HAP-1 (cell line): ENCODE data around the gene KCNJ10.

Source experiments
- DNase-seq, 2 experiments: peaks; one replicate each; pipeline ENCODE4 v3.0.0-alpha.2; 2016 to 2020; ENCODE audit warnings: low spot score in 2 of 2
- H3K27me3 ChIP-seq: fragments of 250-450 bp; sonication (Bioruptor Pico); 2 replicates; pipeline ENCODE4 v1.5.1; 2020; ENCODE audit warnings: low read depth, mild to moderate bottlenecking, moderate library complexity
- H3K36me3 ChIP-seq: fragments of 250-450 bp; sonication (Bioruptor Pico); replicated peaks from 2 replicates; pipeline ENCODE4 v1.5.1; 2020; ENCODE audit warnings: mild to moderate bottlenecking
- H3K4me1 ChIP-seq: fragments of 250-450 bp; sonication (Bioruptor Pico); 2 replicates; pipeline ENCODE4 v1.5.1; 2020; ENCODE audit warnings: mild to moderate bottlenecking
- H3K4me3 ChIP-seq: fragments of 250-450 bp; sonication (Bioruptor Pico); 2 replicates; pipeline ENCODE4 v1.5.1; 2020; ENCODE audit warnings: mild to moderate bottlenecking, moderate library complexity
- H3K9me3 ChIP-seq: fragments of 250-450 bp; sonication (Bioruptor Pico); 2 replicates; pipeline ENCODE4 v1.5.1; 2020; ENCODE audit warnings: mild to moderate bottlenecking, moderate library complexity
- in situ Hi-C: fragments of 300-500 bp; cut with MboI; formaldehyde crosslinking; loops from 3 replicates; pipeline ENCODE4 v1.14.3; 2020; ENCODE audit warnings: low sequenced_read_pairs, inconsistent platforms, mixed read lengths

The KCNJ10 gene

DNA sequence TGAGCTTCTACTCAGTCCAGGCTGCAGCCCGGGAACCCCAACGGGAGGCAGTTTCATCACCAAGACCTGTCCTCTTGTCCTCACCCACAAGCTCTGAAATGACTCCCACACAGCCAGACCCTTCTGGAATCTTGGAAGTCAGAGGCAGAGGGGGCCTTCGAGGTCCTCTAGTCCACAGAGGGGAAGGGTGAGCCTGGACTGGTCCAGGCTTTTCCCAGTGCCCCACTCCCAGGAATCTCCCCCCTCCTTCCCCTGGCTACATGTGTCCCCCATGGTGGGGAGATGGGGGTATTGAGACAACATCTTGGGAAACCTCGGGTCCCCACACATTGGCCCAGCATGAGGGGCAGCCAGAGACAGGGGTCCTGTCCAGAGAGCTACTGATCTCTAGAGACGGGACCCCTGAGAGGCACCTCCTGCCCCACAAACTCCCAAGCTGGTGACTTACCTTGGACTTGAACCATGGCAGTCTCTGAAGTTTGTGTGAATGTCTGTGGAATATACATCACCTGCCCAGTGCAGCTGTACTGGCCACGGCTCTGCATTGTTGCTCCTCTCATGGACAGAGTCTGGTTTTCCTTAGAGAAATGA lies 96.5 kb downstream of the KCNJ10 start:
- no peaks in the 10 kb centered on the region for H3K9me3 ChIP-seq
- in situ Hi-C loops: no loop called here
- no peak overlapping the region for H3K4me3 ChIP-seq
- no peak for DNase-seq
- no peaks in the 10 kb centered on the region for H3K36me3 ChIP-seq
- H3K4me1 ChIP-seq: no peaks in the 10 kb centered on the region
- H3K27me3 ChIP-seq: peaks cover 3% of the 10 kb centered on the region; the same call in 1 of the 2 replicates

DNA sequence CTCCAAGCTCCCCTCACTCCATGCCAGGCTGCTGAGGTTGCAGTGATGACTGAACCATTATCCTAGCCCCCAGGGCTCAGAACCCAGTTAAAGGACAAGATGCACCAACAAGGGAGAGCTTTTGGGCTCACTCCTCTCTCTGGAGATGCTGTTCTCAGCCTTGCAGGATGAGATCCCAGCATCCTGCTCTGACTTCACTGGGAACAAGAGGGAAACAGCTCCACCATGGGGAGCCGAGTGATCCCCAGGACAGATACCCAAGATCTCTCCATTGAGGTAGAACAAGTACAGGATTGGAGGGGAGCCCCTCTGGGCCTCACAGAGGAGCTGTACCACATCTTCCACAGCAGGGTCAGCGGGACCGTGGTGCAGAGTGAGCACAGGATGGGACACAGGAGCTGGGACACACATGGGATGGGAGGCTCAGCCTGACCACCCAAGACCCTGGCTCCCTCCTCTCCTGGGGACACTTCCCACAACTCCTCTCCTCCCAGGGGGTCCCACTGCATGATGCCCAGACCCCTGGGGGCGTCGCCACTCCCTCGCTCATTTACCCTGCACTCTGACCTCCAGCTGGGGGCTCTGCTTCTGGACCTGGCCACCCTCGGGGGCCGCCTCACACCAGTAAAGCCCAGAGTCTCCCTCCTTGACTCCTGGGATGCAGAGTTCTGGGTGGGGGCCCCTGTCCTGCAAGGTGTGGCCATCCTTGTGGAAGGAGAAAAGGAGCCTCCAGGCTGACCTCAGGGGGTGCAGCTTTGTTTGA lies 97.3 kb downstream of the KCNJ10 start:
- Histone ChIP-seq H3K4me3 (no peak overlapping the region), H3K27me3 (peaks cover 3% of the 10 kb centered on the region; the same call in 1 of the 2 replicates), H3K9me3 (no peaks in the 10 kb centered on the region), H3K36me3 (no peaks in the 10 kb centered on the region), H3K4me1 (no peaks in the 10 kb centered on the region)
- no peak for DNase-seq
- in situ Hi-C loops: no loop called here

DNA sequence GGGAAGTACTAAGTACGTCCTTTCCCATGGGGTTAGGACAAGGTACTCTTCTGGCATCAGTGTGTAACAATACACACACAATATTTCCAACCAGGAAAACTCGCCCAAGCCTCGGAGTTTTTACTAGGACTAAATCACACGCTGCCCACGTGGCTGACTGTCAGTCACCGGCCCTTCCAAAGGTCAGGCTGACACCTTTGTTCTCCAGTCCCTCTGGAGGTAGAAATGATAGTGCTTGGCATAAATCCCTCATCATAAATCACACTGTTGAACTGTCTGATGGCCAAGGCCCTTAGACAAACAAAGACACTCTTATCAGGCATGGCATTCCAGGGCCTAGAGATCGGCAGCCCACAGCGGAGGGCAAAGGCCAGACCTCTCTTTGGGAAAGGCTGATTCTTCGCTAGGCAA lies 99.0 kb downstream of the KCNJ10 start:
- H3K27me3 ChIP-seq: peaks cover 3% of the 10 kb centered on the region; the same call in 1 of the 2 replicates
- no peaks in the 10 kb centered on the region for H3K36me3 ChIP-seq
- no peak overlapping the region for H3K4me3 ChIP-seq
- in situ Hi-C loops: no loop called here
- DNase-seq: no peak
- no peaks in the 10 kb centered on the region for H3K4me1 ChIP-seq
- H3K9me3 ChIP-seq: no peaks in the 10 kb centered on the region

DNA sequence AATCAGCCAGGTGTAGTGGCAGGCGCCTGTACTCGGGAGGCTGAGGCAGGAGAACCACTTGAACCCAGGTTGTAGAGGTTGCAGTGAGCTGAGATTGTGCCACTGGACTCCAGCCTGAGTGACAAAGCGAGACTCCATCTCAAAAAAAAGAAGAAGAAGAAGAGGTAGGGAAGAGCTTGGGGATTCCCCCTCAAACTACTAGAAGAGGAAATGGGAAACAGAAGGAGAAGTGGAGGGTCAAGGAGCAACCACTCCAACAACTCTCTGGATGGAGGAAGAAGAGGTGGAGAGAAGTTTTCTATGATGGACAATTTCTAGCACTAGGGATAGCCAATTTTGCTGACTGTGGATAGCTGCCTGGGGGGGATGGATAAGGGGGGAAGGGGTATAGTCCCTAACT lies 101.1 kb downstream of the KCNJ10 start:
- no peaks in the 10 kb centered on the region for H3K4me1 ChIP-seq
- H3K9me3 ChIP-seq: no peaks in the 10 kb centered on the region
- H3K36me3 ChIP-seq: no peaks in the 10 kb centered on the region
- peaks cover 5% of the 10 kb centered on the region for H3K27me3 ChIP-seq
- in situ Hi-C loops: no loop called here
- DNase-seq: no peak
- H3K4me3 ChIP-seq: no peak overlapping the region

DNA sequence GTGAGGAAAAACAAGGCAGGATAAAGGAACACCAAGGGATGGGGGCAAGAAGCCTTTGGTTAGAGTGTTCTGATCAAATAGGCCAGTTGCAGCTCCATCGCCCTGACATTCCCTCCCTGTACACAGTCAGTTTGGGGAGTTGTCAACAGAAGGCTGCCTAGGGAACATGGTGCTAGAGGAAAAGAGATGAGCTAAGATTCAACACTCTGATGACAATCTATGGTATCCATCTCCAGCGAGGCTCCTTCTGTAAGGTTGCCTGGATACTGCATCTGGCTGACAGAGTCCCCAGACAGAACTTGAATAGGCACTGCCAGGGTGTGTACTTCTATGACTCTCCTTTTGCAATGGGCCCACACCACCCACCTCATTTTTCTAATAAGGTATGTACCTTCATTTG lies 104.7 kb downstream of the KCNJ10 start:
- no peaks in the 10 kb centered on the region for H3K4me1 ChIP-seq
- no peak for DNase-seq

DNA sequence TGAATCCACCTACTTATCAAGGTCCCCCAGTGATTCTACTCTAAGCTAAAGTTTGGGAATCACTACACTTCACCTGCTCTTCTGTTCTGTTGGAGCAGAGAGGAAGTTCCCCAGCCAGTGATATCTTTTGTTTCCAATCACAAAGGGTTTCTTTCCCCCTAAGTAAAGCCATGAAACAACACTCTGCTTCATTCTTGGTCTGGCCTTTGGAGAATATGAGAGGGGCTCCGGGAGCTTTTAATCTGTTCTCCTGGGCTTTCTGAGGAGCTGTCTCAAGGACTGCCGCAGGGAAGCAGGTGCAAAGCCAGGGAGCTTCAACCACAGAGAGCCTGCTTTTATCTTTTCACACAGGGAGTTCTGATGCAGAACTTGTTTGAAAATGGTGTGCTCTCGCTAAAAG lies 105.8 kb downstream of the KCNJ10 start:
- Histone ChIP-seq H3K4me1 (no peaks in the 10 kb centered on the region), H3K36me3 (no peaks in the 10 kb centered on the region), H3K9me3 (no peaks in the 10 kb centered on the region), H3K4me3 (no peak overlapping the region), H3K27me3 (peaks cover 2% of the 10 kb centered on the region; the same call in 1 of the 2 replicates)
- in situ Hi-C loops: no loop called here
- no peak for DNase-seq

More for the DNA sequence above, 104.7 kb downstream of the KCNJ10 start:
- Histone ChIP-seq H3K9me3 (no peaks in the 10 kb centered on the region), H3K36me3 (no peaks in the 10 kb centered on the region), H3K4me3 (no peak overlapping the region), H3K27me3 (peaks cover 3% of the 10 kb centered on the region)
- in situ Hi-C loops: no loop called here

DNA sequence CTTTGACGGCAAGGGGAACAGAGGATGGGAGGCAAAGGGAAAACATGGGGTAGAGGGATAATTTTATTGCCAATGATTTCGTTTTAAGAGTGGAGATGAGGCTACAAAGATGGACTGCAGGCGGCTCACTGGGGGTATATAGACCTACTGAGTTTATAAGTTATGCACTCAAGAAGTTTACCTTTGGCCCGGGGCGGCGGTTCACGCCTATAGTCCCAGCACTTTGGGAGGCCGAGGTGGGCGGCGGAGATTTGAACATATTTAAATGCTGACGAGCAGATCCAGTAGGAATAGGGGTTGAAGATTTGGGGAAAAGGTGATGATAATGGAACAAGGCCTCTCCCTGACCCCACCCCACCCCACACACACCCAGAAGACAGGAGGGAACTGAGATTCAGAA lies 107.8 kb downstream of the KCNJ10 start:
- no peak overlapping the region for H3K4me3 ChIP-seq
- H3K36me3 ChIP-seq: no peaks in the 10 kb centered on the region
- no peaks in the 10 kb centered on the region for H3K9me3 ChIP-seq
- H3K27me3 ChIP-seq: peaks cover 2% of the 10 kb centered on the region; the same call in 1 of the 2 replicates
- in situ Hi-C loops: no loop called here
- H3K4me1 ChIP-seq: no peaks in the 10 kb centered on the region
- no peak for DNase-seq

DNA sequence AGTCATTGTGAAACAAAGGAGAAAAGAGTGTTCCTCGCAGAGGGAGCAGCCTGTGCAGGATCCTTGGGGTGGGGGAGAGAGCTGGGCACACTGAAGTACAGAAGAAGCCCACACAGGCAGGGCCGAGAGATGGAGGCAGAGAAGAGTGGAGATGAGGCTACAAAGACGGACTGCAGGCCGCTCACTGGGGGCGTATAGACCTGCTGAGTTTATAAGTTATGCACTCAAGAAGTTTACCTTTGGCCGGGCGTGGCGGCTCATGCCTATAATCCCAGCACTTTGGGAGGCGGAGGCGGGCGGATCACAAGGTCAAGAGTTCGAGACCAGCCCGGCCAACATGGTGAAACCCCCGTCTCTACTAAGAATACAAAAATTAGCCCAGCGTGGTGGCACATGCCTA lies 108.3 kb downstream of the KCNJ10 start:
- H3K9me3 ChIP-seq: no peaks in the 10 kb centered on the region
- H3K36me3 ChIP-seq: no peaks in the 10 kb centered on the region
- H3K27me3 ChIP-seq: peaks cover 2% of the 10 kb centered on the region; the same call in 1 of the 2 replicates
- no peak for DNase-seq
- no peaks in the 10 kb centered on the region for H3K4me1 ChIP-seq
- in situ Hi-C loops: no loop called here
- H3K4me3 ChIP-seq: no peak overlapping the region

DNA sequence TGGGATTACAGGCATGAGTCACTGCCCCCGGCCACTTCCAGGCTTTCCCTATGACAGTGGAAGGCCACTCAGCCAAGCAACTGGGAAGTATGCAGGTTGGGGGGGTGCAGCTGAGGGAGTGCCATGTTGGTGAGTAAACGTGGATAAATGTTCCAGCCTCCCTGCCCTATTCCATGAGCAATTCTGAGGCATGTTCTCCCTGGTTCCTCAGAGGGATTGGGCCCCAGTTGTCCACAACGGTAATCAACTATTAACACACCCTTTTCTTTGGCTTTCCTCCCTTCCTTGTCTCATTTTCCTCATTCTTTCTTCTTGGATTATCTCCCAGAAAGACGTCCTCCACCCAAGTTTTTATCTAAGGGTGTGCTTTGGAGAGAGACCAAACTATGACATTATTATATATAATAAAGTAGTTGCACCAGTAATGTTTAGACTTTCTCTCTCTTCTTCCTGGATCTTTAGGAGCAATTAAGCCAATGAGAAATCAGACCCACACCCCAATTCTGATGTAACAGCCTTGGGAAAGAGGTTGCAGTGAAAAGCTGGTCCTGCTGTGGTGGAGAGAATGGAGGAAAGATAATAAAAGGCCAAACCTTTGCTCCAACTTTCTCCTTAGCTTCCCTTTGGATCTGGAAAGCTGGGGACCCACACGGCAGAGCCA lies 109.1 kb downstream of the KCNJ10 start:
- H3K4me3 ChIP-seq: no peak overlapping the region

DNA sequence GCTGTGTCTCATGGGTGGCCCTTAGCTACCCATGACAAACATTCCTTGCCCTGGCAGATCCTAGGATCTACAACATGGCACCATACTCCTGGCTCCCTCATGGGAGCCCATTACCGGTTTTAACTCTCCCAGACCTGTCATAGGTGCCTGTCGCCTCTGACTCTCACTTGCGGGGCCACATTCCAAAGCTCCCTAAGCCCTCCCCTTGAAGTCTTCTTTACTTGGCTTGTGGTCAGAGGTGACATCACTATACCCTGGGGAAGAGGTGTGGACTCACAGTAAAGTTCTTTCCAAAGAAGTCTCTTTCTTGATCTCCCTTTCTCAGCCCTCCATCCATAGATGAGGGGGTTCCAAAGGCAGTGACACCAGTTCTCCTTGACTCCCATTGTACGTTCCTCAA lies 110.5 kb downstream of the KCNJ10 start:
- no peaks in the 10 kb centered on the region for H3K9me3 ChIP-seq
- no peaks in the 10 kb centered on the region; the same call in 1 of the 2 replicates for H3K27me3 ChIP-seq
- in situ Hi-C loops: no loop called here
- H3K4me3 ChIP-seq: no peak overlapping the region
- no peaks in the 10 kb centered on the region for H3K4me1 ChIP-seq
- H3K36me3 ChIP-seq: no peaks in the 10 kb centered on the region
- DNase-seq: no peak

More for the DNA sequence above, 109.1 kb downstream of the KCNJ10 start:
- Histone ChIP-seq H3K27me3 (peaks cover 2% of the 10 kb centered on the region; the same call in 1 of the 2 replicates), H3K36me3 (no peaks in the 10 kb centered on the region), H3K9me3 (no peaks in the 10 kb centered on the region), H3K4me1 (no peaks in the 10 kb centered on the region)
- in situ Hi-C loops: no loop called here
- DNase-seq: no peak

DNA sequence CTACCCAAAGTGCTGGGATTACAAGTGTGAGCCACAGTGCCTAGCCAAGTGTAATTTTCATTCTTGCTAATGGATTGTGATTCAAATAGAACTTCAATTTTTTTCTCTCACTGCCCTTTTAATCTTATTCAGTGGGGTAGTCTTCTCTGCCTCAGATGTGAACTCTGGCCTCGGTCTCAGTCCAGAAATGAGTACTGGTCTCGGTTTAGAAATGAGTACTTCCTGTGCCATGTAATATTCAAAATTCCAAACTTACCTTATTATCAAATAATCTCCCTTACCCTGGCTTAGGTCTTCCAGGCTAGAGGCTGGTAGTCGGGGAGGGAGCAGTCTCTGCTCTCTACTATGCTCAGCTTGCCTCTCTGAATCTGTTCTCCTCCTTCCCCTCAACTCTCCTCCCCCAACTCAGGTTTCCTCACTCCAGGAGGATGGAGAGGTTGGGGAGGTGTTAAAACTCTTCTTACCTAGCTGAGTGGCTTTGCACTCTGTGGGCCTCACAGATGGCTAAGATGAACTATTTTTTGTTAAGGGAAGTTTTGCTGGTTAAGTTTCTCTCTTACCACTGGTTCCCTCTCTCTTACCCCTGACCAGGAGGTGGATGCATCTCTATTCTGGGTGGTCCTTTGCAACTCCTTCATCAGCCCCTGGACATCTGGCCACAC lies 111.1 kb downstream of the KCNJ10 start:
- no peaks in the 10 kb centered on the region for H3K9me3 ChIP-seq
- DNase-seq: no peak
- no peaks in the 10 kb centered on the region for H3K27me3 ChIP-seq
- in situ Hi-C loops: no loop called here
- H3K36me3 ChIP-seq: no peaks in the 10 kb centered on the region
- H3K4me1 ChIP-seq: no peaks in the 10 kb centered on the region
- H3K4me3 ChIP-seq: no peak overlapping the region

DNA sequence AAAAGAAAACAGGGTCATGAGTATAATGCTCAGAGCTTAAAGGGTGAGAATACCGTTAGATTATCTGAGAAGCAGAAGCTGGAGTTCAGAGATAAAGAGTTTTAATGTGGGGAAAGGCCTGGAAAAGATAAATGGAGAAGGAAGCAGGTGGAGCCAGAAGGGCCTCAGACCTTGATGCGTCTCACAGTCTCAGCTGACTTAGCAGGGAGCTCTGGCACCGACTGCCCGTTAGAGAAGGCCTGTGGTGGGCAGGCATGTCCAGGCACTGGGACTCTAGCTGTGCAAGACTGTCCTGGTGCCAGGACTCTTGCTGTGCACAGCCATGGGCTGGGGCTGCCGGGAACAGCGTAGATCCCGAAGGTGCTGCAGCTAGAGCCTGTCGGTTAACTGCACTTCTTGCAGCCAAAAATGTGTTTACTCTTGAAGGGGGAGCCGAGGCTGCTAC lies 112.1 kb downstream of the KCNJ10 start:
- no peaks in the 10 kb centered on the region for H3K36me3 ChIP-seq
- no peaks in the 10 kb centered on the region for H3K4me1 ChIP-seq
- no peaks in the 10 kb centered on the region for H3K27me3 ChIP-seq
- DNase-seq: no peak
- no peak overlapping the region for H3K4me3 ChIP-seq
- in situ Hi-C loops: no loop called here
- no peaks in the 10 kb centered on the region for H3K9me3 ChIP-seq

DNA sequence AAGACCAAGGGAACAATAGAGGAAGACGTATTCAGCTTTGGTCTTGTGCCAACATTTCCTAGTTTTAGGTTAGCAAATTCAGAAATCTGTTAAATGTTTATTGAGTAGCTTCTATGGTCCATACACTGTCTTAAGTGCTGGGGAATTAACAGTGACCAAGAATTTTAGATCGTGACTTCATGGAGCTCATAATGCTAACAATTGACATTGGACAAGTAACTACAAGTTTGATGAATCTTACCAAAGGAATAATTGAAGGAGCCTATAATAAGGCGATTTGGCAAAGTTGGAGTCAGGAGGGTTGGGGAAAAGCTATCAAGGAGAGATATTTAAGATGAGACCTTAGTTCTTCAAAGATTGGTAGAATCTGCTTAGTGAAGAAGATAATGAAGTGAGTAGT lies 114.5 kb downstream of the KCNJ10 start:
- Histone ChIP-seq H3K9me3 (no peaks in the 10 kb centered on the region), H3K27me3 (no peaks in the 10 kb centered on the region), H3K36me3 (no peaks in the 10 kb centered on the region), H3K4me3 (no peak overlapping the region), H3K4me1 (no peaks in the 10 kb centered on the region)
- in situ Hi-C loops: no loop called here
- no peak for DNase-seq
